Body of pancreas (tissue), 4 donors: ENCODE results near the gene PRAMEF11.
"Not testable (repeated sequence)": the region's sequence is repeated elsewhere in the genome, so short reads cannot be mapped to it uniquely, and the experiment has no call there.

Experiments
- CTCF ChIP-seq, 7 experiments: fragments of 450-650 bp in 4 of 7; fragments of 200-600 bp in 3 of 7; sonication (generic) in 3 of 7; IDR thresholded peaks; one replicate each; pipeline ENCODE4 v1.5.1; 2016 to 2019; ENCODE audit warnings: antibody characterized with exemption in 7 of 7
- POLR2A ChIP-seq, 3 donors: fragments of 450-650 bp; IDR thresholded peaks; one replicate each; pipeline ENCODE4 v1.6.1; 2016; ENCODE audit warnings: antibody characterized with exemption in 3 of 3, mild to moderate bottlenecking in 2 of 3

- TF ChIP-seq POLR2A, CTCF (IDR thresholded peaks at IDR 0.05): not testable (repeated sequence)
Observed at GRCh38 chr1:12856786-12857185, 25.6 kb upstream of the PRAMEF11 start, which contains the start of gene PRAMEF2.
